PC-9 (cell line): ENCODE results near the gene STX8. TPM values are rescaled to one million over a fixed set of nuclear protein-coding genes. Genes with fewer than 3 reads are reported as not detected.

ENCODE experiments used
- BruUV-seq: library from RNA; stranded (reverse); fragments of 400-500 nt; replicated peaks from 2 replicates; lab custom pipeline; 2021; lab: Mats Ljungman, UMichigan
- CTCF ChIA-PET: fragments of 300-600 bp; sonication (Branson Sonifier 250); formaldehyde crosslinking; loops from one replicate; lab custom pipeline; 2022; ENCODE audit warnings: antibody characterized with exemption; lab: Charles Lee
- POLR2A ChIA-PET: fragments of 300-600 bp; sonication (Branson Sonifier 250); formaldehyde crosslinking; loops from one replicate; lab custom pipeline; 2022; ENCODE audit warnings: antibody characterized with exemption; ENCODE audit not compliant: unreplicated experiment; lab: Charles Lee
- DNase-seq, 2 experiments: peaks; one replicate each; pipeline versions ENCODE4 v3.0.0 to v3.0.0-alpha.2; 2015 to 2022; ENCODE audit warnings: mixed read lengths in 1 of 2
- H2AFZ ChIP-seq: fragments of 200-600 bp; sonication (generic); 2 replicates; pipeline ENCODE4 v1.8.1; 2017; ENCODE audit warnings: antibody characterized with exemption
- H3F3A ChIP-seq: fragments of 200-600 bp; sonication (generic); 2 replicates; pipeline ENCODE4 v1.8.1; 2017; ENCODE audit warnings: antibody characterized with exemption, mild to moderate bottlenecking, low read depth; ENCODE audit not compliant: insufficient read depth
- H3K27ac ChIP-seq: fragments of 200-600 bp; sonication (generic); 2 replicates; pipeline ENCODE4 v1.6.1; 2016; ENCODE audit warnings: mixed run types
- H3K27me3 ChIP-seq: fragments of 200-600 bp; sonication (generic); 2 replicates; pipeline ENCODE4 v1.6.1; 2016; ENCODE audit warnings: low read depth, mixed run types; ENCODE audit not compliant: insufficient read depth
- H3K36me3 ChIP-seq: fragments of 200-600 bp; sonication (generic); 2 replicates; pipeline ENCODE4 v1.6.1; 2016; ENCODE audit warnings: low read depth, mixed run types
- H3K4me1 ChIP-seq: fragments of 200-600 bp; sonication (generic); replicated peaks from 2 replicates; pipeline ENCODE4 v1.6.1; 2016; ENCODE audit warnings: mixed run types; ENCODE audit not compliant: insufficient read depth
- H3K4me2 ChIP-seq: fragments of 200-600 bp; sonication (generic); 2 replicates; pipeline ENCODE4 v1.6.1; 2017; ENCODE audit warnings: mixed run types
- H3K4me3 ChIP-seq: fragments of 200-600 bp; sonication (generic); 2 replicates; pipeline ENCODE4 v1.6.1; 2016; ENCODE audit warnings: mixed run types
- H3K79me2 ChIP-seq: fragments of 200-600 bp; sonication (generic); 2 replicates; pipeline ENCODE4 v1.6.1; 2017; ENCODE audit warnings: low read depth, mixed run types
- H3K9me2 ChIP-seq: fragments of 200-600 bp; sonication (generic); 2 replicates; pipeline ENCODE4 v1.8.1; 2017; ENCODE audit warnings: mild to moderate bottlenecking; ENCODE audit not compliant: insufficient read depth
- H3K9me3 ChIP-seq: fragments of 200-600 bp; sonication (generic); 2 replicates; pipeline ENCODE4 v1.8.1; 2016; ENCODE audit warnings: low read depth; ENCODE audit not compliant: insufficient read depth
- H4K20me1 ChIP-seq: fragments of 200-600 bp; sonication (generic); 2 replicates; pipeline ENCODE4 v1.8.1; 2017; ENCODE audit not compliant: insufficient read depth
- EZH2 ChIP-seq: fragments of 200-600 bp; sonication (generic); IDR thresholded peaks from 2 replicates; pipeline ENCODE4 v1.8.0; 2017; ENCODE audit warnings: antibody characterized with exemption, low read depth
- intact Hi-C: fragments of 100-400 bp; cut with micrococcal nuclease; formaldehyde crosslinking; loops from one replicate; pipeline ENCODE4 v1.10.0; 2022; ENCODE audit not compliant: unreplicated experiment
- total RNA-seq: library from RNA; stranded (reverse); gene quantifications from 2 replicates; pipeline ENCODE4 v1.2.3, GENCODE V29; 2021
- TF ChIP-seq, protein P1 (sequence below): fragments of 200-600 bp; sonication (generic); conservative IDR thresholded peaks from 2 replicates; pipeline ENCODE4 v1.6.1; 2017; ENCODE audit warnings: mixed run types, antibody characterized with exemption, mild to moderate bottlenecking, moderate library complexity

Gene STX8
- total RNA-seq, 1 experiment from 2014 or later = 60.6 TPM

DNA sequence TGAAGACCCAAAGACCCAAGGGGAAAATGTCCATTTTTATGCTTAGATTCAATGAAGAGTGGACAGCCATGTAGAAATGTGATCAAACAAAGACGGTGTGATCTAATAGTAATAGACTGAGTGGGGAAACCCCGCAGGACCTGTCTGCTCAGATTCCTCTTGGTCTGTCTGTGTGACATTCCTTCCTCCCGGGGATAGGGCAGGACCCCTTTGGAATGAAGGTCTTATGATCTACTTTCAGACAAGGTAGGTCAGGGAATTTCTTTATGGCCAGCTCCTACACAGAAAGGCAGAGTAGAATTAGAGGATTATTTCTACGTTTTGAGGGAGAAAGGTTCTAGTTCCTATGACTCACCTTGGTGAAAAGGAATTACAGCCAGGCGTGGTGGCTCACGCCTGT, 267.6 kb downstream of the STX8 start:
- Histone ChIP-seq H3K4me1 (peaks cover 9% of the 10 kb centered on the region), H3K27ac (peak overlapping the region; percentile 67), H3K36me3 (no peaks in the 10 kb centered on the region), H3K4me2 (peak overlapping the region; percentile 40), H3K4me3 (no peak overlapping the region), H3F3A (no peaks in the 10 kb centered on the region), H3K9me3 (no peaks in the 10 kb centered on the region), H4K20me1 (no peaks in the 10 kb centered on the region), H3K27me3 (no peaks in the 10 kb centered on the region), H2AFZ (no peak overlapping the region), H3K9me2 (no peaks in the 10 kb centered on the region), H3K79me2 (no peaks in the 10 kb centered on the region)
- DNase-seq = peak; percentile 74 to 76
- ChIA-PET POLR2A (no interaction called here), CTCF (no interaction called here)
- BruUV-seq = no TSS peak
- intact Hi-C loops = no loop called here
- TF ChIP-seq, protein P1, sequence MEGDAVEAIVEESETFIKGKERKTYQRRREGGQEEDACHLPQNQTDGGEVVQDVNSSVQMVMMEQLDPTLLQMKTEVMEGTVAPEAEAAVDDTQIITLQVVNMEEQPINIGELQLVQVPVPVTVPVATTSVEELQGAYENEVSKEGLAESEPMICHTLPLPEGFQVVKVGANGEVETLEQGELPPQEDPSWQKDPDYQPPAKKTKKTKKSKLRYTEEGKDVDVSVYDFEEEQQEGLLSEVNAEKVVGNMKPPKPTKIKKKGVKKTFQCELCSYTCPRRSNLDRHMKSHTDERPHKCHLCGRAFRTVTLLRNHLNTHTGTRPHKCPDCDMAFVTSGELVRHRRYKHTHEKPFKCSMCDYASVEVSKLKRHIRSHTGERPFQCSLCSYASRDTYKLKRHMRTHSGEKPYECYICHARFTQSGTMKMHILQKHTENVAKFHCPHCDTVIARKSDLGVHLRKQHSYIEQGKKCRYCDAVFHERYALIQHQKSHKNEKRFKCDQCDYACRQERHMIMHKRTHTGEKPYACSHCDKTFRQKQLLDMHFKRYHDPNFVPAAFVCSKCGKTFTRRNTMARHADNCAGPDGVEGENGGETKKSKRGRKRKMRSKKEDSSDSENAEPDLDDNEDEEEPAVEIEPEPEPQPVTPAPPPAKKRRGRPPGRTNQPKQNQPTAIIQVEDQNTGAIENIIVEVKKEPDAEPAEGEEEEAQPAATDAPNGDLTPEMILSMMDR = no peak
- no peak for TF ChIP-seq EZH2

DNA sequence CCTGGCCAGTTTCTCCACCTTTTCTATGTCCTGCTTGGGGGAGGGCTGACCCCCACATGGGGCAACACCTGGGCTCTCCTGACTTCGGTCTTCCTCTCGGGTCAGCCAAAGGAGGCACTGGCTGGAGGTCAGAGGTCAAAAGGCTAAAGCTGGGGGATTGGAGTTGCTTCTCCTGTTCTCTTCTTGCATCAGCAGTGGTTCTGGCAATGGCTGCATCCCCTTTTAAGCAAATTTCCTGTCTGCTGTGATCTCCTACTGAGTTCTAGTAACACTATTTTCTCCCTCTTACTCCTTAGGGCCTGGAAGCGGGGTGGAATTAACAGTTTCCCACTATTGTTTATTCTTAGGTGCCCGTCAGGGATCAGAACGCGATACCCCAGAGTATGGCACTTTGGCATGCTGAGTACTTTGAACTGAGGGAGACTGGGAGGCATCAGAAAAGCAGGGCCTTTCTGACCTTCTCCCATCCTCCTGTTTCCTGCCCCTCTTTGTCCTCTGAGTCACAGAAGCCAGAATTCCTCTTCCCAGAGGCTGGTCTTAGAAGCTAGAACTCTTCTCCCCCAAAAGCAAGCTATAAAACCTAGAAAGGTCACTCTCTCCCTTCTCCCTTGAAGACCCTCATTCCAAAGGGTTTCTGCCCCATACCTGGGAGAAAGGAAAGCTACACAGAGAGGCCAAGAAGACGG, 268.2 kb downstream of the STX8 start:
- H3K4me2 ChIP-seq = peak overlapping the region; percentile 40
- no TSS peak for BruUV-seq
- CTCF ChIA-PET = no interaction called here
- H3K79me2 ChIP-seq = no peaks in the 10 kb centered on the region
- H3K27me3 ChIP-seq = no peaks in the 10 kb centered on the region
- no peaks in the 10 kb centered on the region for H3K9me2 ChIP-seq
- H3K36me3 ChIP-seq = no peaks in the 10 kb centered on the region
- no peak for TF ChIP-seq EZH2
- TF ChIP-seq, protein P1 = no peak
- no peaks in the 10 kb centered on the region for H4K20me1 ChIP-seq
- no peak overlapping the region for H3K4me3 ChIP-seq
- peaks cover 9% of the 10 kb centered on the region for H3K4me1 ChIP-seq
- peak overlapping the region; percentile 67 for H3K27ac ChIP-seq
- H2AFZ ChIP-seq = no peak overlapping the region
- no peaks in the 10 kb centered on the region for H3F3A ChIP-seq
- POLR2A ChIA-PET = no interaction called here
- peak in 1 of 2 experiments; percentile 6 for DNase-seq
- H3K9me3 ChIP-seq = no peaks in the 10 kb centered on the region
- intact Hi-C loops = no loop called here

- no peak for DNase-seq
- no peak for TF ChIP-seq EZH2
- TF ChIP-seq, protein P1 = no peak
- Histone ChIP-seq H3K27me3 (no peaks in the 10 kb centered on the region), H3F3A (no peaks in the 10 kb centered on the region), H3K27ac (no peak overlapping the region), H3K4me1 (peaks cover 9% of the 10 kb centered on the region), H3K36me3 (no peaks in the 10 kb centered on the region), H3K79me2 (no peaks in the 10 kb centered on the region), H3K9me2 (no peaks in the 10 kb centered on the region), H3K4me3 (no peak overlapping the region), H2AFZ (no peak overlapping the region), H4K20me1 (no peaks in the 10 kb centered on the region), H3K4me2 (no peak overlapping the region), H3K9me3 (no peaks in the 10 kb centered on the region)
- POLR2A ChIA-PET = no interaction called here
- CTCF ChIA-PET = no interaction called here
- BruUV-seq = no TSS peak
- intact Hi-C loops = no loop called here
These were observed 269.5 kb downstream of the STX8 start for GRCh38 chr17:9306086-9306485.
